HCEC 1CT (cell line): ENCODE data around the gene ATXN7L2.

ENCODE experiments used
- DNase-seq: peaks from one replicate; pipeline ENCODE4 v3.0.0-alpha.2; 2017

ATXN7L2 gene

DNA sequence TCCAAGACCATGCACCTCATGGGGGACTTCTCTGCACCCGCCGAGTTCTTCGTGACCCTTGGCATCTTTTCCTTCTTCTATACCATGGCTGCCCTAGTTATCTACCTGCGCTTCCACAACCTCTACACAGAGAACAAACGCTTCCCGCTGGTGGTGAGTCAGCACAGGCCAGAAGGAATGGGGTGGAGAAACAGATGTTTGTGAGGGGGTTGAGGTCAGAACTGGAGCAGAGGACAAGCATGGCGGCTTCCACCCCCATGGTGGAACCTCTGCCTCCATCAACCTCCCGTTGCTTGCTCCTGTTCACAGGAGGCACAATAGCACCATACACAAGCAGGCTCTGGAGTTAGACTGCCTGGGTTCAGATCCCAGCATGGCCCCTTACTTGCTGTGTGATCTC, 6.9 kb upstream of the ATXN7L2 start:
- DNase-seq = no peak

DNA sequence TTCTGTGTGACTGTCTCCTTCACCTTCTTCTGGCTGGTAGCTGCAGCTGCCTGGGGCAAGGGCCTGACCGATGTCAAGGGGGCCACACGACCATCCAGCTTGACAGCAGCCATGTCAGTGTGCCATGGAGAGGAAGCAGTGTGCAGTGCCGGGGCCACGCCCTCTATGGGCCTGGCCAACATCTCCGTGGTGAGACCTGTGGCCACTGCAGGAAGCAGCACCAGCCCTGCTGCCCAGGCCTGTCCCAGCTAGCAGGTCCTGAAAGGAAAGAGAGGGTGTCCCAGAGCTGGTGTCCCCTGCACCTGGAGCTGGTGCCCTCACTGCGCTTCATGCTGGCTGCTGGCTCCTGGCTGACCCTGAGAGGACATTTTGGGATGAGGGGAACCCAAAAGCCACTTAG, 5.9 kb upstream of the ATXN7L2 start:
- DNase-seq = no peak

DNA sequence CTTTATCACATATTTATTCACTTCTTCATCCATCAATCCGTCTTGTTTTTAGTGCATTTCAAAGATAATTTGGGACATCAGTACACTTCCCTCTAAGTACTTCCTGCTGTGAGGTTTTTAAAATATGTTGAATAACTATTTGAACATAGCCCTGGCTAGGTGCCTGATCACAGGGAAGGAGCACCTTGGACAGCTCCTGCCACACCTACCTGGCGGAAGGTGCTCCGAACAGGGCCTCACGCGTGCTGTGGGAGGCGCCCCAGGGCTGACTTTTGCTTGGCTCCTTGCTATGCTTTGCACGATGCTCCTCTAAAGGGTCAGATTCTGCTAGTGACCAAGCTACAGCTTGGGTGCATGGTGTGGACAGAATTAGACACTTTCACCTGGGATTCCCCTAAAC, 4.9 kb upstream of the ATXN7L2 start:
- DNase-seq = no peak

- no peak for DNase-seq
These were observed 4.4 kb upstream of the ATXN7L2 start for GRCh38 chr1:109479311-109479710.

DNA sequence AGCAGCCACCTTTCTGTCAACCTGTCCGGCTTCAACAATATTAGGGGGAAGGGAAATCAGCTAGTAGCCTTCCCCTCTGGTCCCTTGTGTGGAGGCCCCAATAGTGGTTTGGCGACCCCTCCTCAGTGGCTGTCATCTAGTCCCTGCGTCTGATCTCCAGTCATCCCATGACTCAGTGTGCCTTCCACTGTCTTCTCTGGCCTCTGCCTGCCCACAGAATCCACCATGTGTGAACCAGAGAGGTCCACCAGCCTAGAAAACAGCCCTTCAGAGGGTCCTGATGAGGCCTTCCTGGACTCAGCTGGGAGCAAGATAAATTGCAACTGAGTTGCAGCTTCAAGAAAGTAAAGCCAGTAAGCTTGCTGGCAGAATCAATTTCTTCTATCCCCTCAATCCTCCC, 3.8 kb upstream of the ATXN7L2 start:
- DNase-seq = no peak

- no peak for DNase-seq
These were observed 2.1 kb upstream of the ATXN7L2 start for GRCh38 chr1:109481646-109482045.

- no peak for DNase-seq
These were observed 1.5 kb upstream of the ATXN7L2 start for GRCh38 chr1:109482242-109482641.

DNA sequence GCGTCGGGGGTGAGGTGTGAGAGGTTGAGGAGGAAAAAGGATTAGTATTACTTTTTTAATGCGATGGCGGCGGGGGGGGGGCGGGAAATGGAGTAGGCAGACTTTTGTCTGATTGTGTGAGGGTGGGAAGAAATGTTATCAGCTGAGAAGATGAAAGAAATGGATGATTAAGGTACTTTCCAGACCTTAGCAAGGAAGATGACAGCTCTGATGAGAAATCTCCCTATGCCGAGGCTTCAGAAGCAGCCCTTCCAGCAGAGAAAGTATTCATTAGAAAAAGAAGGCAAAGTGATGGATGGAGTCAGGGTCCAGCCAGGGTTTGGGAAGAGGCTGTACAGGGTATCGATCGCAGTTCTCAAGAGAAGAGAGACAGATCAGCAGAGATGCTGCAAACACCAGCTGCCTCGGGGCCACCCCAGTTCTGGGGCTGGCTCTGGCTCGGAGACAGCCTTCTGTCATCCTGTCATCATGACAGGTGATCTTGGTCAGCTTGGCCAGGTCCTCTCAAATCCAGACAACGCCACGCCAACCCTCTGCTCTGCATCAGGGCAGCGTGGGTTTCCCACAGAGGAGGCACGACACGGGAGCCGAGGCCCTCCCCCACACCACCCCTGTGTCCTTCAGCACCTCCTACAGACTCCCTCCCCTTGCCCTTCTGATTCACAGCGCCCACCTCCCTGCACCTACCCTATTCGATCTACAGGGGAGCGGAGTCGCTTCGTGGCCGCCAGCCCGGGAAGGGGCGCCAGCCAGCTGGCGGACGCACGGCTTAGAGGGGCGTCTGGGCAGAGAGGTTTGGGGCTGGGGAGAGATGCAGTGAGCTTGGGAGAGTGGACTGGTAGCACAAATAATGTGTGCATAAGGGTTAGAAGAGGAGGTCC, 674 bp upstream of the ATXN7L2 start:
- no peak for DNase-seq

DNA sequence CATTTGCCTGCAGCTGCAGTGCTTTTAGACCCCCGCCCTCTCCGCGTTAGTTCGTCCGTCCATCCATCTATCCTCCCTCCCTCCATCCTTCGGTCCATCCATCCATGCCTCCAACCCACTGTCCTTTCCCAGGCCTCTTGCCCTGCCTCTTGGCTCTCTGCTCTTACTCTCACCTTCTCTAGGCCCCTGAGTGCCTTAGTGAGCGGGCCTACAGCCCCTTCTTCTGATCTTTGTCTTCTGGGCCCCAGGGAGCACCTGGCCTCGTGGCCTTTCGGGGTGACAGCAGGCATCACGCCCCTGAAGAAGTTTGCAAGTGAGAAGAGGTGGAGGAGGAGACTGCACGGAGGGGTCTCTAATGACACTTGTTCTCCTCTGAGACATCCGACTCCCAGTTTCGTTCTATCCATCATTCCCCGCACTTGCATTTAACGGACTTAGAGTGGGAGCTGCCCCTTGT, 842 bp downstream of the ATXN7L2 start:
- DNase-seq = peak; percentile 12

GRCh38 chr1:109485001-109485400, 1.3 kb downstream of the ATXN7L2 start:
- DNase-seq = no peak

DNA sequence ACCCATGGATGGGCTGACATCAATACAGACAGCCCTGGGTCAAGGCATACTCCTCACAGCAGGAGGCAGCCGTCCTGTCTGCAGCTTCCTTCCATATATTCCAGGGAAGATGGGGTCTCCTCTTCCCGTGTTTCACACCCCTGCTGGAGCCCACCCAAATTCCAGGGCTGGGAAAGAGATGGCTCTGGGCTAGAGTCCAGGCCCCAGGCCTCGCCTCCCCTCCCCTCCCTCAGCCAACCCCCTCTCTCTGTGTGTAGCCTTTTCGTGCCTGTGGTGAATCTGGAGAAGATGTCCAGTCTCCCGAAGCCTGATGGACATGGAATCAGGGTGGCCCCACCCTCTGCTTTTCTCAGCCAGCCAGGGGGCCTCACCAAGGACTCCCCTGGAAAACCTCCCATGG, 3.6 kb downstream of the ATXN7L2 start:
- no peak for DNase-seq

- DNase-seq = peak; percentile 16
These were observed 4.5 kb downstream of the ATXN7L2 start for GRCh38 chr1:109488201-109488600.

GRCh38 chr1:109488696-109489095, 5.0 kb downstream of the ATXN7L2 start:
- no peak for DNase-seq

DNA sequence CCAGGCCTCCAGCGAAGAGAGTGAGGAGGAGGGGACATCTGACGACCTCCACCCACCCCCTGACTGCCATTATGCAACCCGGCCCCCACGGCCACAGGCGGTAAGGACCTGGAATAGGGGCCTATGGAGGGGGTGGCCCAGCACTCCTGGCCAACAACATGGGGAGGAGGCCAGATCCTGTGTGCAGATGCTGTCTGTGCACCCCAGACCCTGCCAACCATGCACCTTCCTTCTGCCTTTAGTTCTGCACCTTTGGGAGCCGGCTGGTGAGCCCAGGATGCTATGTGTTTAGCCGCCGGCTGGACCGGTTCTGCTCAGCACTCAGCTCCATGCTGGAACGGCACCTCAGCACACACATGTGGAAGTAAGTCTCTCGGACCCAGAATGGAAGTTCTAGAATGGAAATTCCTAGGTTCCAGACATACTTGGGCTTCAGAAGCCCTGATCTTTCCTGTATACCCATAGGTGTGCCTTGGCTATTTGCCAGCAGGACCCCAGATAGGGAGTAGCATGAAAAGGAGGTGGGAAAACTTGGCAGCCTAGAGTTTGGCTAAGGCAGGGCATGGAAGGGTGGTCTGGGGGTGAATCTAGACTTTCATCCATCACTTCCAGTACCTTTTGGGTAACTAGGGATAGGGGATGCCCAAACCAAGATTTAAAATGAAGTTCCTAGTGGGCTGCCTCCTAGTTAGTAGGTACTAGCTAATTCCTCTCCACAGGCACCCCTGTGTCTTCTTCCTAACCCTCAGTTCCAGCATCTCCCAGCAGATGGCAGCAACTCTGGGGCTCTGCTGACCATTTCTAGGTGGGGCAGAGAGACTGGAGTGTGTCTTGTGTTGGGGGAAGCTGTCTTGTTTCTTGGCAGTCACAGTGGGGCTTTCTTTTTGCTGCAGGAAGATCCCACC, 6.6 kb downstream of the ATXN7L2 start:
- DNase-seq = peak; percentile 56

DNA sequence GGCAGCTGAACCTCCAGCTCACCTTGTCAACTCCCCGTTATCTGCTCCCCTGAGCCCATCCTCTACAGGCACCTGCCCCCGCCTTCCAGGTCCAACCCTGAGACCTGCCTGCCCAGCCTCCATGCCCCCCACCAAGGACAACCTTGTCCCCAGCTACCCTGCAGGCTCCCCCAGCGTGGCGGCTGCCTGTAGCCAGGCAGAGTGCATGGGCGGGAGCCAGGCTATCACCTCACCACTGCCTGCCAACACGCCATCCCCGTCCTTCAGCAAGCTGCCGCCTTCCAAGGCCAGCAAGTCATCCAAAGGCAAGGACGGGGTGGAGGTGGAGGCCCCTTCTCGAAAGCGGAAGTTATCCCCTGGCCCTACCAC, 7.2 kb downstream of the ATXN7L2 start:
- no peak for DNase-seq

DNA sequence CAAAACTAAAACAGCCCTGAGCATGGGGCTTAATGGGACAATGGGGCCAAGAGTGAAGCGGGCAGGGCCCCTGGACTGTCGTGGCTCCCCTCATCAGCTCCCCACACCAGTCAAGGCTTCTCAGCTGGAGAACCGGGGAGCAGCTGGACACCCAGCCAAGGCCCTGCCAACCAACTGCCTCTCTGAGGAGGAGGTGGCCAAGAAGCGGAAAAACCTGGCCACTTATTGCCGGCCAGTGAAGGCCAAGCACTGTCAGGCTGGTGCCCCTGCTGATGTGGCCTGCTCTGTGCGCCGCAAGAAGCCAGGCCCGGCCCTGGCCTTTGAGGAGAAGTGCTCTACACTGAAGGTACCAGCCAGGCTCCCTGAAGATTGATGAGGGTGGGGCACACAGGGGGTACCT, 7.7 kb downstream of the ATXN7L2 start:
- DNase-seq = no peak

- DNase-seq = no peak
These were observed 9.1 kb downstream of the ATXN7L2 start for GRCh38 chr1:109492779-109493178.

DNA sequence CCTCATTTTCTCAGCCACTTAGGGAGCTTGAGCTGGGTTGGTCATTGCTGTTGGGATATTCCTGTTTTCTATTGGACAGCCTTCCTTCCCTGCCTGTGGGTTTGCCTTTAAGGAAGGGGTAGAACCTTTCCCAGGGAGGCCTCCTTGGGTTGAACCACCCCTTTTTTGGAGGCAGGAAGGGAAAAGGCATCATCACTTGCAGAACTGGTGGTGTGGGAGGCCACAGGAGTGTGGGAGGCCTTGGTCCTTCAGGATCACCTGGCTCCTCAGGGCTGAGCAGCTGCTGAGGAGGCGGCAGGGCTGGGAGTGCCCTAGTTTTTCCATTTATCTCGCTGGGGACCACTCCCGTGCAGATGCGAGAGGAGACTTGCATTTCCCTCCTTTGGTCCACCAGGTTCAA, 9.5 kb downstream of the ATXN7L2 start:
- DNase-seq = no peak

DNA sequence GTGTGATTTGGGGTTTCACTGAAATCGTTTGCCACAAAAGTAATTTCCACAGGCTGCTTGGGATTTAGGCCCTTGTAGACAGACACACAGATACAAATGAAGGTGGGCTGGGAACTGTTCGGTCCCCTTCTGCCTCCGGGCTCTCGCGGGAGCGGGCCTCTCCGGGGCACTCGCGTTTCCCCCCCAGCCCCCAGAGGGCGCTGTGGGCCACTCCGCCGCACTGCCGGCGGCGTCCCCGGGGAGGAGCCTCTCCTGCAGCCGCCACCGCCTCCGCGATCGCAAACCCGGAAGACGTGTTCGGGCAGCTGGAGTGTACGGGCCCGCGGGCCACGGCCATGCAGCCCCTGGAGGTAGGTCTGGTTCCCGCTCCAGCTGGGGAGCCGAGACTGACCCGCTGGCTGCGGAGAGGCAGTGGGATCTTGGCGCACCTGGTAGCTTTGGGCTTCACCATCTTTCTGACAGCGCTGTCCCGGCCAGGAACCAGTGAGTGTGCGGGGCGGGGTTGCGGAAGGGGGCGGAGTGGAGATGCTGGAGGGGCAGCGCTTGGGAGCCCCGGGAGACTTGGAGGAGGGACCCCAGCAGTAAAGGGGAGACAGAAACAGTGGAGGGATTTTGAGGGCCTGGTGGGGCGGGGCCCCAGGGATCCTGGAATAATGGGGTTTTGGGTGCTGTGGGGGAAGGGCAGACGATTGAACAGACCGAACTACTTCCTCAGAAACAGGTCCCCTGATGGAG, 10.3 kb downstream of the ATXN7L2 start, which contains the start of gene CYB561D1:
Gene CYB561D1, plus strand, starts transcription at position 290 of the 735 bp plus-strand sequence. Its CDS starts 46 bp downstream, at position 336.
- DNase-seq = peak; percentile 78

GRCh38 chr1:109495738-109496137, 12.0 kb downstream of the ATXN7L2 start:
- DNase-seq = no peak

GRCh38 chr1:109497449-109498160, 13.9 kb downstream of the ATXN7L2 start:
- DNase-seq = no peak

- peak; percentile 36 for DNase-seq
These were observed 14.6 kb downstream of the ATXN7L2 start for GRCh38 chr1:109498161-109498801.
